Forelimb muscle (tissue), 1 donor: ENCODE data around the gene TMEM150A. TPM values are rescaled to one million over a fixed set of nuclear protein-coding genes. Genes with fewer than 3 reads are reported as not detected.
A peak's percentile ranks its signal among the peaks of the same experiment; 100 is the strongest.
"Not testable (repeated sequence)": the region's sequence is repeated elsewhere in the genome, so short reads cannot be mapped to it uniquely, and the experiment has no call there.

Experiments used
- DNase-seq: peaks from one replicate; pipeline ENCODE4 v3.0.0-alpha.2; 2013; ENCODE audit warnings: low read depth
- polyA plus RNA-seq: library from polyadenylated mRNA; unstranded; fragments of 120-200 nt; gene quantifications from one replicate; pipeline ENCODE4 v1.2.1, GENCODE V29; 2013; ENCODE audit not compliant: insufficient read length

TMEM150A gene
- polyA plus RNA-seq, 1 donor = 9.9 TPM

GRCh38 chr2:85566265-85566664 is 36.2 kb downstream of the TMEM150A start:
- no peak for DNase-seq

- DNase-seq = no peak
Measured at GRCh38 chr2:85564144-85564563, 38.3 kb downstream of the TMEM150A start.

GRCh38 chr2:85561280-85562212 is 41.0 kb downstream of the TMEM150A start, which contains the start of gene GGCX:
TSS of gene GGCX (minus strand) at chr2:85561493. CDS start at chr2:85561428, 65 bp downstream.
- peak; percentile 92 for DNase-seq

- no peak for DNase-seq
Measured at GRCh38 chr2:85560812-85561279, 41.7 kb downstream of the TMEM150A start.

- not testable (repeated sequence) for DNase-seq
Measured at GRCh38 chr2:85560403-85560726, 42.1 kb downstream of the TMEM150A start.

GRCh38 chr2:85558160-85558559 is 44.3 kb downstream of the TMEM150A start:
- DNase-seq = no peak

- DNase-seq = no peak
Measured at GRCh38 chr2:85557130-85557529, 45.4 kb downstream of the TMEM150A start.

GRCh38 chr2:85554980-85555612 is 47.4 kb downstream of the TMEM150A start:
- DNase-seq = no peak

- no peak for DNase-seq
Measured at GRCh38 chr2:85553184-85553583, 49.3 kb downstream of the TMEM150A start.

- DNase-seq = peak; percentile 46
Measured at GRCh38 chr2:85551698-85552678, 50.5 kb downstream of the TMEM150A start.

- DNase-seq = no peak
Measured at GRCh38 chr2:85550486-85550885, 52.0 kb downstream of the TMEM150A start.

GRCh38 chr2:85549826-85550225 is 52.7 kb downstream of the TMEM150A start:
- DNase-seq = no peak

GRCh38 chr2:85549095-85549494 is 53.4 kb downstream of the TMEM150A start:
- DNase-seq = no peak

GRCh38 chr2:85548608-85548900 is 53.9 kb downstream of the TMEM150A start:
- DNase-seq = no peak

Other genes with a start within 250 kb of the TMEM150A start
- 12.6 TPM for gene RETSAT, start 248.2 kb downstream of the TMEM150A start, polyA plus RNA-seq
- gene ELMOD3, start 247.9 kb downstream of the TMEM150A start, polyA plus RNA-seq = 15.5 TPM
- gene CAPG, start 192.3 kb downstream of the TMEM150A start, polyA plus RNA-seq = 12.4 TPM
- 0.80 TPM for gene SH2D6, start 184.0 kb downstream of the TMEM150A start, polyA plus RNA-seq
- 233 TPM for gene MAT2A, start 63.5 kb downstream of the TMEM150A start, polyA plus RNA-seq
- gene GGCX, start 41.2 kb downstream of the TMEM150A start, polyA plus RNA-seq = 19.7 TPM
- gene VAMP8, start 25.1 kb downstream of the TMEM150A start, polyA plus RNA-seq = 12.8 TPM
- gene VAMP5, start 18.3 kb downstream of the TMEM150A start, polyA plus RNA-seq = 43.5 TPM
- 55.9 TPM for gene RNF181, start 7.0 kb downstream of the TMEM150A start, polyA plus RNA-seq
- 49.3 TPM for gene C2orf68, start 9.4 kb upstream of the TMEM150A start, polyA plus RNA-seq
- 37.9 TPM for gene USP39, start 13.5 kb upstream of the TMEM150A start, polyA plus RNA-seq
- gene SFTPB, start 65.5 kb upstream of the TMEM150A start, polyA plus RNA-seq = 0.08 TPM
- gene GNLY, start 91.7 kb upstream of the TMEM150A start, polyA plus RNA-seq = 0.99 TPM
- gene ATOH8, start 151.3 kb upstream of the TMEM150A start, polyA plus RNA-seq = 21.1 TPM